Activated T-helper 1 cell treated with anti-CD3 and anti-CD28 coated beads, Interleukin-12 subunit alpha, Interleukin-12 subunit beta, Interleukin-2, Interleukin-4 antibody, amounts not matched to agents 30 ng/mL and 10 ng/mL and 1 ng/mL, durations not matched to agents 14 hours and 24 hours and 36 hours (primary cell): ENCODE data around the gene CCP110. TPM values are rescaled to one million over a fixed set of nuclear protein-coding genes. Genes with fewer than 3 reads are reported as not detected.
A peak's percentile ranks its signal among the peaks of the same experiment; 100 is the strongest.

ENCODE experiments used
- DNase-seq: peaks from one replicate; pipeline ENCODE4 v3.0.0; 2021; ENCODE audit warnings: low spot score
- H3K27ac Mint-ChIP-seq: one replicate; pipeline ENCODE4 v1.8.0; 2021; ENCODE audit warnings: mild to moderate bottlenecking, mixed read lengths
- H3K27me3 Mint-ChIP-seq: one replicate; pipeline ENCODE4 v1.8.0; 2022; ENCODE audit warnings: mild to moderate bottlenecking, moderate library complexity, mixed read lengths; ENCODE audit not compliant: insufficient read depth
- H3K36me3 Mint-ChIP-seq: one replicate; pipeline ENCODE4 v1.8.0; 2021; ENCODE audit warnings: low read depth, mixed read lengths
- H3K4me1 Mint-ChIP-seq: one replicate; pipeline ENCODE4 v1.8.0; 2021; ENCODE audit warnings: low read depth, mixed read lengths
- H3K4me3 Mint-ChIP-seq: one replicate; pipeline ENCODE4 v1.8.0; 2021; ENCODE audit warnings: mild to moderate bottlenecking, moderate library complexity, mixed read lengths
- H3K9me3 Mint-ChIP-seq: one replicate; pipeline ENCODE4 v1.8.0; 2021; ENCODE audit warnings: mixed read lengths
- intact Hi-C: fragments of 100-400 bp; cut with micrococcal nuclease; formaldehyde crosslinking; loops from one replicate; pipeline ENCODE4 v1.15.1; 2024
- total RNA-seq: library from RNA; stranded (reverse); gene quantifications from 2 replicates; pipeline ENCODE4 v1.2.3, GENCODE V29; 2022

Gene CCP110
- total RNA-seq, 1 donor from 2014 or later, result 31.4 TPM

- no peak overlapping the region for H3K27ac Mint-ChIP-seq
- no peaks in the 10 kb centered on the region for H3K36me3 Mint-ChIP-seq
- no peak overlapping the region for H3K4me3 Mint-ChIP-seq
- no peaks in the 10 kb centered on the region for H3K9me3 Mint-ChIP-seq
- DNase-seq, result no peak
- intact Hi-C loops, result no loop called here
- peaks cover 11% of the 10 kb centered on the region for H3K4me1 Mint-ChIP-seq
- H3K27me3 Mint-ChIP-seq, result no peaks in the 10 kb centered on the region
Observed at GRCh38 chr16:19490619-19491018, 33.1 kb upstream of the CCP110 start.

- intact Hi-C loops, result no loop called here
- Mint-ChIP-seq H3K27ac (no peak overlapping the region), H3K36me3 (peaks cover 19% of the 10 kb centered on the region), H3K27me3 (no peaks in the 10 kb centered on the region), H3K4me1 (peaks cover 11% of the 10 kb centered on the region), H3K4me3 (no peak overlapping the region), H3K9me3 (no peaks in the 10 kb centered on the region)
- DNase-seq, result no peak
Observed at GRCh38 chr16:19497176-19497575, 26.6 kb upstream of the CCP110 start.

- Mint-ChIP-seq H3K4me3 (no peak overlapping the region), H3K27ac (no peak overlapping the region), H3K9me3 (no peaks in the 10 kb centered on the region), H3K36me3 (peaks cover 26% of the 10 kb centered on the region), H3K4me1 (peaks cover 3% of the 10 kb centered on the region), H3K27me3 (no peaks in the 10 kb centered on the region)
- intact Hi-C loops, result no loop called here
- DNase-seq, result no peak
Observed at GRCh38 chr16:19499006-19499405, 24.7 kb upstream of the CCP110 start.

- Mint-ChIP-seq H3K36me3 (peaks cover 28% of the 10 kb centered on the region), H3K27me3 (no peaks in the 10 kb centered on the region), H3K4me3 (no peak overlapping the region), H3K4me1 (no peaks in the 10 kb centered on the region), H3K27ac (no peak overlapping the region), H3K9me3 (no peaks in the 10 kb centered on the region)
- no peak for DNase-seq
- intact Hi-C loops, result no loop called here
Observed at GRCh38 chr16:19499481-19499880, 24.3 kb upstream of the CCP110 start.

- H3K27me3 Mint-ChIP-seq, result no peaks in the 10 kb centered on the region
- no peak overlapping the region for H3K4me3 Mint-ChIP-seq
- no peaks in the 10 kb centered on the region for H3K4me1 Mint-ChIP-seq
- peak; percentile 37 for DNase-seq
- no peaks in the 10 kb centered on the region for H3K9me3 Mint-ChIP-seq
- peaks cover 36% of the 10 kb centered on the region for H3K36me3 Mint-ChIP-seq
- H3K27ac Mint-ChIP-seq, result no peak overlapping the region
- intact Hi-C loops, result loop anchor here (1.0 kb wide), 4 partner anchors 113 to 416 kb away; no protein-coding TSS in a partner anchor
Observed at GRCh38 chr16:19502395-19503131, 21.2 kb upstream of the CCP110 start.

GRCh38 chr16:19503461-19504075 lies 20.2 kb upstream of the CCP110 start:
- intact Hi-C loops, result no loop called here
- Mint-ChIP-seq H3K4me1 (no peaks in the 10 kb centered on the region), H3K9me3 (no peaks in the 10 kb centered on the region), H3K36me3 (peaks cover 35% of the 10 kb centered on the region), H3K27me3 (no peaks in the 10 kb centered on the region), H3K27ac (no peak overlapping the region), H3K4me3 (no peak overlapping the region)
- no peak for DNase-seq

- H3K27ac Mint-ChIP-seq, result no peak overlapping the region
- intact Hi-C loops, result no loop called here
- H3K27me3 Mint-ChIP-seq, result no peaks in the 10 kb centered on the region
- peaks cover 27% of the 10 kb centered on the region for H3K36me3 Mint-ChIP-seq
- no peaks in the 10 kb centered on the region for H3K4me1 Mint-ChIP-seq
- no peaks in the 10 kb centered on the region for H3K9me3 Mint-ChIP-seq
- no peak overlapping the region for H3K4me3 Mint-ChIP-seq
- no peak for DNase-seq
Observed at GRCh38 chr16:19505600-19506303, 18.0 kb upstream of the CCP110 start.

GRCh38 chr16:19506965-19507364 lies 16.8 kb upstream of the CCP110 start:
- Mint-ChIP-seq H3K27me3 (no peaks in the 10 kb centered on the region), H3K27ac (no peak overlapping the region), H3K4me1 (no peaks in the 10 kb centered on the region), H3K9me3 (no peaks in the 10 kb centered on the region), H3K36me3 (peaks cover 25% of the 10 kb centered on the region), H3K4me3 (no peak overlapping the region)
- intact Hi-C loops, result no loop called here
- no peak for DNase-seq

GRCh38 chr16:19507867-19508266 lies 15.9 kb upstream of the CCP110 start:
- H3K4me3 Mint-ChIP-seq, result no peak overlapping the region
- DNase-seq, result no peak
- H3K36me3 Mint-ChIP-seq, result peaks cover 26% of the 10 kb centered on the region
- H3K27ac Mint-ChIP-seq, result no peak overlapping the region
- H3K9me3 Mint-ChIP-seq, result no peaks in the 10 kb centered on the region
- no peaks in the 10 kb centered on the region for H3K27me3 Mint-ChIP-seq
- intact Hi-C loops, result no loop called here
- H3K4me1 Mint-ChIP-seq, result no peaks in the 10 kb centered on the region

- H3K27me3 Mint-ChIP-seq, result no peaks in the 10 kb centered on the region
- no peak overlapping the region for H3K27ac Mint-ChIP-seq
- peaks cover 27% of the 10 kb centered on the region for H3K4me1 Mint-ChIP-seq
- no peak for DNase-seq
- no peak overlapping the region for H3K4me3 Mint-ChIP-seq
- H3K9me3 Mint-ChIP-seq, result no peaks in the 10 kb centered on the region
- intact Hi-C loops, result no loop called here
- H3K36me3 Mint-ChIP-seq, result peaks cover 37% of the 10 kb centered on the region
Observed at GRCh38 chr16:19512297-19512696, 11.4 kb upstream of the CCP110 start.

GRCh38 chr16:19513377-19514053 lies 10.2 kb upstream of the CCP110 start:
- intact Hi-C loops, result no loop called here
- H3K9me3 Mint-ChIP-seq, result no peaks in the 10 kb centered on the region
- H3K4me1 Mint-ChIP-seq, result peaks cover 36% of the 10 kb centered on the region
- no peak overlapping the region for H3K4me3 Mint-ChIP-seq
- H3K36me3 Mint-ChIP-seq, result peaks cover 41% of the 10 kb centered on the region
- no peaks in the 10 kb centered on the region for H3K27me3 Mint-ChIP-seq
- no peak overlapping the region for H3K27ac Mint-ChIP-seq
- DNase-seq, result no peak

- H3K4me3 Mint-ChIP-seq, result no peak overlapping the region
- intact Hi-C loops, result no loop called here
- peaks cover 41% of the 10 kb centered on the region for H3K36me3 Mint-ChIP-seq
- H3K27me3 Mint-ChIP-seq, result no peaks in the 10 kb centered on the region
- no peaks in the 10 kb centered on the region for H3K9me3 Mint-ChIP-seq
- no peak overlapping the region for H3K27ac Mint-ChIP-seq
- no peak for DNase-seq
- H3K4me1 Mint-ChIP-seq, result peaks cover 46% of the 10 kb centered on the region
Observed at GRCh38 chr16:19515757-19516156, 8.0 kb upstream of the CCP110 start.
